SW 1271 (cell line): ENCODE results near the gene MEX3D.
"Not testable (repeated sequence)": the region's sequence is repeated elsewhere in the genome, so short reads cannot be mapped to it uniquely, and the experiment has no call there.

Experiments
- DNase-seq, 2 experiments: peaks; one replicate each; lab custom pipeline; 2025; lab: John Stamatoyannopoulos, UW

The MEX3D gene

GRCh38 chr19:1571358-1571757, 3.2 kb upstream of the MEX3D start:
- no peak for DNase-seq

DNA sequence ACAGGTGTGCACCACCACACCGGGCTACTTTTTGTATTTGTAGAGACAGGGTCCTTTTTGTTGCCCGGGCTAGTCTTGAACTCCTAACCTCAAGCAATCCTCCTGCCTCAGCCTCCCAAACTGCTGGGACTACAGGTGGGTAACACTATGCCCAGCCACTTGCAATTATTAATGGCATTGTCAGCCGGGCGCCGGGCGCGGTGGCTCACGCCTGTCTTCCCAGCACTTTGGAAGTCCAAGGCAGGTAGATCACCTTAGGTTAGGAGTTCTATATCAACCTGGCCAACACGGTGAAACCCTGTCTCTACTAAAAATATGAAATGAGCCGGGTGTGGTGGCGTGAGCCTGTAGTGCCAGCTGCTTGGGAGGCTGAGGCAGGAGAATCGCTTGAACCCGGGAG, 2.7 kb upstream of the MEX3D start:
- no peak for DNase-seq

DNA sequence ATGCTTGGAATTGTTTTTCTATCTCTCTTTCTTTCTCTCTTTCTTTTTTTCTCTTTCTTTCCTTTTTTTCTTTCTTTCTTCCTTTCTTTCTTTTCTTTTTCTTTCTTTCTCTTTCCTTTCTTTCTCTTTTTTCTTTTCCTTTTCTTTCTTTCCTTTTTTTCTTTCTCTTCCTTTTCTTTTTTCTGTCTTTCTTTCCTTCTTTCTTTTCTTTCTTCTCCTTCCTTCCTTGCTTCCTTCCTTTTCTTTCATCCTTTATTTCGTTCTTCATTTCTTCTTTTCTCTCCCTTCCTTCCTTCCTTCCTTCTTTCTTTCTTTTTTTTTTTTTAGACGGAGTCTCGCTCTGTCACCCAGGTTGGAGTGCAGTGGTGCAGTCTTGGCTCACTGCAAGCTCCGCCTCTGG, 1.9 kb upstream of the MEX3D start:
- DNase-seq = no peak

DNA sequence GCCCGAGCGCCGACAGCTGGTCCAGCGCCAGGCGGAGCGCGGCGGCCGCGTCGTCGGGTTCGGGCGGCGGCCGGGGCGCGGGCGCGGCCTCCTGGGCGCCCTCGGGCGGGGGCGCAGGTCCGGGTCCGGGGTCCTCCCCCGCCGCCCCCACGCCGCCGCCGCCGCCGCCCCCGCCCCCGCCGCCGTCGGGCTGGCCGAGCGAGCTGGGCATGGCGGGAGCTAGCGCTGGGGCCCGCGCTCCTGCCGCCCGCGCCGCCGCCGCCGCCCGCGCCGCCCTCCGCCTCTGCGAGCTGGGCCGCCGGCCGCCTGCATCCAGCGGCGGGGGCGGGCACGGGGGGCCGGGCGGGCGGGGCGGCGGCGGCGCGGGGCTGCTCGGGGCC, 287 bp downstream of the MEX3D start:
- no peak for DNase-seq

DNA sequence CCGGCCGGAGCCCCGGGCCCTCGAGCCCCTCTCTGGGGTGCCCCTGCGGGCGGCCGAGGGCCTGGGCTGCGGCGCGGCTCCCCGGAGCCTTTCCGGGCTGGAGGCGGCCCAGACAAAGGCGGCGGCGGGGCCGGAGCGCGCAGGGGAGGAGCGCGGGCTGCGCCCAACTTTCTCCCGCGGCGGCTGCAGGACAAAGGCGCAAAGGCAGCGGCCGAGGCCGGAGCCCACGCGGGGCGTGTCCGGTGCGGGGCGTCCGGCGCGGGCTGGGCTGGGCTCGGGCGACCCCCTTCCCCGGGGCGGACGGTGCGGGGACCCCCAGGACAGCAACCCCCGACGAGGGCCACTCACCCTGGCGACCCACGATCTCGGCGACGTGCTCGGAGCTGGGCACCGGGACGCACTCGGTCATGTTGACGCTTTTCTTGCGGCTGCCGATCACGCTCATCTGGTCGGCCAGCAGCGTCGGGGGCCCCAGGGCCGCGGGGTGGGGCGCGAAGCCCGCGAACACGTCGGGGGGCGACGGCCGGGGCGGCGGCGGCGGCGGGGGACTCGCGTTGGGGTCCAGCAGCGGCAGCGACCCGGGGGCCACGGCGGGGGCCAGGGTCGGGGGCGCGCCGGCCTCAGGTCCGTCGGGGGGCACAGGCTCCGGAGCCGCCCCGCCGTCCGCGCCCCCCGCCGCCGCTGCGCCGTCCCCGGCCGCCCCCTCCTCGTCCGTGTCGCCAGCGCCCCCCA, 843 bp downstream of the MEX3D start:
- no peak for DNase-seq

- DNase-seq = peak in 1 of 2 experiments; percentile 49
Observed at GRCh38 chr19:1566392-1567115, 1.6 kb downstream of the MEX3D start.

- DNase-seq = no peak
Observed at GRCh38 chr19:1563251-1563650, 4.9 kb downstream of the MEX3D start.

DNA sequence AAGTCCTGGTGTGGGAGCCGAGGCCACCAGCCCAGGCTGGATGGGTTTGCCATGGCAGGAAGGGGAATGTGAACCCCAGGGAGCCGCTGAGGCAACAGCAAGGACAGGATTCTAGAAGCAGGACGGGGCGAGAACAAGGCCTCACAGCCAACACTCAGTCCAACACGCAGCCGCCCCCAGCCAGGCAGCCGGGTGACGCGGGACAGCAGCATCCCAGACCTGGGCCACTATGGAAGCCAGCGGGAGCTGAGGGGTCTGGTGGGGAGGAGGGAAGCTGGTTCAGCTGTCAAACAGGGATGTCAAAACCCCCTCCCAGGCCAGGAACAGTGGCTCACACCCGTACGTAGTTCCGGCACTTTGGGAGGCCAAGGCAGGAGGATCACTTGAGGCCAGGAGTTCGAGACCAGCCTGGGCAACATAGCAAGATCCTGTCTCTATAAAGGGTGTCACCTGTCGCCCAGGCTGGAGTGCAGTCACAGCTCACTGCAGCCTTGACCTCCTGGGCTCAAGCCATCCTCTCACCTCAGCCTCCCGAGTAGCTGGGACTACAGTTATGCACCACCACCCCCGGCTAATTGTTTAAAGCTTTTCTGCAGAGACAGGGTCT, 6.8 kb downstream of the MEX3D start:
- DNase-seq = no peak

- no peak for DNase-seq
Observed at GRCh38 chr19:1560286-1560882, 7.7 kb downstream of the MEX3D start.

- no peak for DNase-seq
Observed at GRCh38 chr19:1558552-1558951, 9.6 kb downstream of the MEX3D start.

GRCh38 chr19:1556390-1557070, 11.6 kb downstream of the MEX3D start:
- no peak for DNase-seq

DNA sequence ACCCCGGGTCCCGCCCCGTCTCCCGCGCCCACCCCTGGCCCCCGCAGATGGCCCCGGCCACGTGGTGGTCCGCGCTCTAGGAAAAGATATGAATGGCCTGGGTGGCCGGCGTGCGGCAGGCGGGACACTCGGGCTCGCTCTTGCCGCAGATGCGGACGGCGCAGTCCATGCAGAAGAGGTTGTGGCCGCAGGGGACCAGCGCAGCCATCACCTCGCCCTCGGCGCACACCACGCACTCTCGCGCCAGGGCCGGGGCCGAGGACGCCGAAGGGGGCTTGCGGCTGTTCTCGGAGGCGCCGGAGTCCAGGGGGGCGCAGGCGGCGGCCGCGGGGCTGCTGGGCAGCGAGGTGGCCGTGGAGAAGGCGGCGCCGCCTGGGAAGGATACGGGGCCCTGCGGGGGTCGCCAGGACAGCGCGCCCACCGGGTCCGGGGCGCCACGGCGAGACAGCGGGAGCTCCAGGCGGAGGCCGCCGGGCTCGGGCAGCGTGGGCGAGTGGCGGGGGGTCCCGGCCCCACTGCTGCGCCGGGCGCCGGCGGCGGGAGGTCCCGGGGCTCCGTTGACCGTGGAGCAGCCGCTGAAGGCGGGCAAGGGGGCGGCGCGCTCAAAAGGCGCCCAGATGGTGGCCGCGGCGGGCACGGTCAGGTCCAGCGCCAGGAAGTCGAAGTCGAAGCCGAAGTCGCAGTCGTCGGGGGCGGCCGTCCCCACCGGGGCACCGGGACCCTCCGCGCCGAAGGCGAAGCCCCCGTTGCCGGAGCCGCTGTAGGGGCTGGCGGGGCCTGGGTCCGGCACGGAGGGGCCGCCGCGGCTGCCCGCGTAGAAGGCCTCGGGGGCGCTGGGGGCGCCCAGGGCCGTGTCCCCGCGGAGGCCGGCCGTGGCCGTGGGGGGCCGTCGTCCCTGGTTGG, 12.4 kb downstream of the MEX3D start:
- no peak for DNase-seq

DNA sequence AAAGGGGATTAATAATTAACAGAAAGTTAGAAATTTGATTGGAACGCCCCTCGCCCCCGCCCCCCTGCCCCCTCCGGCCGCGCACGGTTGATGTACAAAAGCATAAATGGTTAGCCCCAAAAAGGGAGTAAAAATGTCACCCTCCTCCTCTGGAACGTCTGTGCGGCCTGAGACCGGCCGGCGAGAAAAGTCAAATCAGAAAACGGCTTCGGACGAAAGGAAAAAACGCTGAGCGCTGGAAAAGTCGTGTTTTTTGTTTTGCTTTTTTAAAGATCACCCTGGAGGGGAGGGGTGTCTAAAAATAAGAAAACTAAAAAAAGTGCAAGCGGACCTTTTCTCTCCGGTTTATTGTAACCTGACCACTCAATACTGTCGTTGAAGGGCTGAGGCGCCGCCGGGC, 13.2 kb downstream of the MEX3D start:
- DNase-seq = no peak

GRCh38 chr19:1553415-1553814, 14.7 kb downstream of the MEX3D start:
- DNase-seq = no peak

DNA sequence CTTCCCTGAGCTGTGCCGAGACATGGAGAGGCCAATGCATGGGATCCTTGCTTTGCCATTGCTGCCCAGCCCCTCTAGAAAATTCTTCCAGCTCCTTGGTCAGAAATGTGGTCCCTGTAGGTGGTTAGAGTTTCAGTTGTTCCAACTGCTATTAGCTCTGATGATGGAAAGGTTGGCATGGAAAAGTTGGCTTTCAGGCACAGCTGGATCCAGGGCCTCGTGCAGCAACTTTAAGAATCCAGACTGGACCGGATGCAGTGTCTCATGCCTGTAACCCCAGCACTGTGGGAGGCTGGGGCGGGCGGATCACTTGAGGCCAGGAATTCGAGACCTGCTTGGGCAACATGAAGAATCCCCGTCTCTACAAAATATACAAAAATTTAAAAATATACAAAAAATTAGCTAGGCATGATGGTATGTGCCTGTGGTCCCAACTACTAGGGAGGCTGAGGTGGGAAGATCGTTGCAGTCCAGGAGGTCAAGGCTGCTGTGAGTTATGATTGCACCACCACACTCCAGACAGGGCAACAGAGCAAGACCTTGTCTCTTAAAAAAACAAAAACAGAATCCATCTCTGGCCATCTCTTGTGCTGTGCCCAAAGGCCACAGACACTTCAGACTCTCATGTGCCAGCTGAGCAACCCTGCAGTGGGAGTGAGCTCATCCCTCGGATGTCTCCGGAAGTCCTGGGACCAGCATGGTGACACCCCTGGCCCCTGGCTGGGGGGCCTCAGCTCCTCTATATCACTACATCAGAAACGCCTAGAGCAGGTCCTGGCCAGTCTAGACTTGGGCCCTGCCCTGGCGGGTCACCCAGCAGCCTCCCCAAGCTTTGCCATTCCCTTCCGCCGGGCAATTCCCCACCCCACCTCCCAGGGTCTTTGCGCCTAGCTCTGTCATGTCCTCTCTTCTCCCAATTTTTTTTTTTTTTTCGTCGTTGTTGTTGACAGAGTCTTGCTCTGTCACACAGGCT, 16.8 kb downstream of the MEX3D start:
- no peak for DNase-seq

GRCh38 chr19:1549332-1549945, 18.7 kb downstream of the MEX3D start:
- no peak for DNase-seq

DNA sequence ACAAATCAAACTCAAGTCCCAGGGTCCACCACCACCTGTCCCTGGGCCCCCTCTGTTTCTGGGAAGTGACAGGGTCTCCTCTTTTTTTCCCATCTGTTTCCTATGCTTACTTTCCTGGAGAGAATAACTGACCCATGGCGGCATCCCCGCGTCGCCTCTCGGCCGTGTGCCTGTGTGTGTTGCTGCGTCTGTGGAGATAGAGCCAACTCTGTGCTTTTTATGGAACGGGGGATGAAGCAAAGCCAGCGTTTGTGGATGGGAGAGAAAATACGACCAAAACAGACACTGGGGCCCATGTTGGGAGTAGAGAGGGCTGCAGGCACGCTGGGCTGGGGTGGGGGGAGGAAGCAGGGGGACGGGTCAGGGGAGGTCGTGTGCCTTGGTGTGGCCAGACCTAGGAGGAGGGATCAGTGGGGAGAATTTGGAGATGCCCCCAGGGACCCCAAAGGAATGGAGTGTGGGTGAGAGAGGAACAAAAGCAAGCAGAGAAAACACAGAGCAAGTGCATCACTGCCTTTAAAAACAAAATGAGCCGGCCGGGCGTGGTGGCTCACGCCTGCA, 27.7 kb downstream of the MEX3D start:
- no peak for DNase-seq

DNA sequence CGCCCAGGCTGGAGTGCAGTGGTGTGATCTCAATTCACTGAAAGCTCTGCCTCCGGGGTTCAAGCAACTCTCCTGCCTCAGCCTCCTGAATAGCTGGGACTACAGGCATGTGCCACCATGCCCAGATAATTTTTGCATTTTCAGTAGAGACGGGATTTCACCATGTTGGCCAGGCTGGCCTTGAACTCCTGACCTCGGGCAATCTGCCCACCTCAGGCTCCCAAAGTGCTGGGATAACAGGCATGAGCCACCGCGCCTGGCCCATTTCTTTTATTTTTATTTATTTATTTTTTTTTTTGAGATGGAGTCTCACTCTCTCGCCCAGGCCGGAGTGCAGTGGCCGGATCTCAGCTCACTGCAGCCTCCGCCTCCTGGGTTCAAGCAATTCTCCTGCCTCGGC, 28.4 kb downstream of the MEX3D start:
- not testable (repeated sequence) for DNase-seq

- DNase-seq = no peak
Observed at GRCh38 chr19:1538978-1539377, 29.1 kb downstream of the MEX3D start.
